ENCODE measurements around the gene LDAF1. TPM values are rescaled to one million over a fixed set of nuclear protein-coding genes. Genes with fewer than 3 reads are reported as not detected.
"Not testable (repeated sequence)": the region's sequence is repeated elsewhere in the genome, so short reads cannot be mapped to it uniquely, and the experiment has no call there.

The LDAF1 gene
- total RNA-seq, 1 experiment from 2014 or later = 10.9 TPM

- DNase-seq (ENCODE audit: low read depth) = no peak
Measured at GRCh38 chr16:21162661-21163151, 4.2 kb downstream of the LDAF1 start.

GRCh38 chr16:21163576-21163975, 5.1 kb downstream of the LDAF1 start:
- DNase-seq (ENCODE audit: low read depth) = peak; percentile 25

- DNase-seq (ENCODE audit: low read depth) = no peak
Measured at GRCh38 chr16:21164521-21165168, 6.2 kb downstream of the LDAF1 start.

GRCh38 chr16:21166561-21166961, 8.1 kb downstream of the LDAF1 start:
- peak; percentile 76 for DNase-seq (ENCODE audit: low read depth)

GRCh38 chr16:21167360-21167759, 8.9 kb downstream of the LDAF1 start:
- peak; percentile 98 for DNase-seq (ENCODE audit: low read depth)

GRCh38 chr16:21167929-21168602, 9.6 kb downstream of the LDAF1 start:
- no peak for DNase-seq (ENCODE audit: low read depth)

GRCh38 chr16:21169249-21169981, 10.9 kb downstream of the LDAF1 start:
- peak; percentile 62 for DNase-seq (ENCODE audit: low read depth)

- DNase-seq (ENCODE audit: low read depth) = not testable (repeated sequence)
Measured at GRCh38 chr16:21170116-21170515, 11.6 kb downstream of the LDAF1 start.

GRCh38 chr16:21172650-21173049, 14.2 kb downstream of the LDAF1 start:
- DNase-seq (ENCODE audit: low read depth) = no peak

- no peak for DNase-seq (ENCODE audit: low read depth)
Measured at GRCh38 chr16:21175397-21175796, 16.9 kb downstream of the LDAF1 start.

GRCh38 chr16:21179126-21179982, 20.9 kb downstream of the LDAF1 start:
- DNase-seq (ENCODE audit: low read depth) = no peak

GRCh38 chr16:21179983-21180365, 21.5 kb downstream of the LDAF1 start:
- DNase-seq (ENCODE audit: low read depth) = no peak

GRCh38 chr16:21183995-21184394, 25.5 kb downstream of the LDAF1 start:
- no peak for DNase-seq (ENCODE audit: low read depth)

- no peak for DNase-seq (ENCODE audit: low read depth)
Measured at GRCh38 chr16:21184834-21185233, 26.4 kb downstream of the LDAF1 start.

GRCh38 chr16:21185659-21186325, 27.3 kb downstream of the LDAF1 start:
- no peak for DNase-seq (ENCODE audit: low read depth)

- peak; percentile 43 for DNase-seq (ENCODE audit: low read depth)
Measured at GRCh38 chr16:21186326-21186691, 27.8 kb downstream of the LDAF1 start.

GRCh38 chr16:21189311-21189710, 30.8 kb downstream of the LDAF1 start:
- DNase-seq (ENCODE audit: low read depth) = no peak

- DNase-seq (ENCODE audit: low read depth) = no peak
Measured at GRCh38 chr16:21190013-21190412, 31.5 kb downstream of the LDAF1 start.

GRCh38 chr16:21190599-21190998, 32.1 kb downstream of the LDAF1 start:
- no peak for DNase-seq (ENCODE audit: low read depth)

GRCh38 chr16:21192991-21193390, 34.5 kb downstream of the LDAF1 start:
- no peak for DNase-seq (ENCODE audit: low read depth)

GRCh38 chr16:21194771-21195301, 36.4 kb downstream of the LDAF1 start:
- DNase-seq (ENCODE audit: low read depth) = no peak

Data from M059J (cell line).